ENCODE measurements around the gene PPP1R8.

DNA sequence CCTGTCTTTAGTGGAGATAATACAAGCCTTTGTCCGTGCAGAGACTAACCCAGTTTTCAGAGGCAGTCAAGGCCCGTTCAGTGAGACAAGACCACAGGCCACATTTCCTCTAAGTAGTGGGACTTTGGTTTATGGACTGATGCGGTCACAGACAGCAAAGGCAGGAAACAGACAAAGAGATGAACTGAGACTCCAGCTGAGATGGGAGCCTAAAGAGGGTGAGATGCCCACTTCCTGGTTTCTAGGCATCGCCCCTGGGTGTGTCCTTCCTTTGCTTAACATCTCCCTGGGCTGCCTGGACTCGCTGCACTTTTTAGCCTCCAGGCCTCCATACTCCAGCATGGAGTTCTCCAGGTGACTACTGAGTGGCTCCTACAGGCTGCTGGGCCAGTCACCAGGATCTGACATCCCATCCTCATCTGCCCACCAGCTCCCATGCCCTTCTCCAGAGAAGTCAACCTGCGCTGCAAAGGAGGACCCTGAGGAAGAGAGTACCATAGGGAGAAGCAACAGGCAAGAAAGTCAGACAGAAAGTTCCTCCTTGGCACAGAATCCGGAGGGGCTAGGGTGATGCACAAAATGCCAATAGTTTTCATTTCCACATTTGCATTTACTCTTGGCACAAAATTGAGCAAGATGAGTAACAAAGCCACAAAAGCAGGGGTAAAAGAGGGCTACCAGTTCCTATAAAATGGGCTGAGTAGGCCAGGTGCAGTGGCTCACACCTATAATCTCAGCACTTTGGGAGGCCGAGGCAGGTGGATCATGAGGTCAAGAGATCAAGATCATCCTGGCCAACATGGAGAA lies 56.8 kb downstream of the PPP1R8 start:
- TF ChIP-seq CTCF (IDR thresholded peaks at IDR 0.05) (no peak), ZFX (IDR thresholded peaks at IDR 0.05; ENCODE audit: borderline replicate concordance) (no peak)

Measured in 22Rv1 (cell line).